ENCODE measurements around the gene FAM9B.
"Not testable (repeated sequence)": the region's sequence is repeated elsewhere in the genome, so short reads cannot be mapped to it uniquely, and the experiment has no call there.

The FAM9B gene

DNA sequence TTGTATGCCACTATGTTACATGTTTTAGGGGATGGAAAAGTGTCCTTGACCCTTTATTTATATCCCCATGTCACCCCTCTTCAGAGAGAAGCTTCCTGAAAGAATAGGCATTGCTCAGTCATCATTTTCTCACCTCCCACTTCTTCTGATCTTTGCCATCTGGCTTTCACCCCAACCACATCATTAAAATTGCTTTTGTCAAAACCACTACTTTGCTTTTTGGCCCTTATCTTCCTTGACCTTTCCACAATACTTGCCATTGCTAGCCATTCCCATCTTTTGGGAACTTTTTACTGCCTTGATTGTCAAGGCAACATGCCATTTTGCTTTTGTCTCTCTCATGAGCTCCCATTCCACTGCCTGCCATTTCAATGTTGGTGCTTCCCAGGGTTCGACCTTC, 14.9 kb upstream of the FAM9B start:
- no peak overlapping the region for H3K9ac ChIP-seq (ENCODE audit: low read length in 2 of 2)
- H3K27ac ChIP-seq (ENCODE audit: low read length), result no peak overlapping the region
- no peaks in the 10 kb centered on the region for H3K36me3 ChIP-seq (ENCODE audit: control insufficient read depth in 2 of 2, insufficient read depth in 2 of 2, low read length in 2 of 2)
- no peak overlapping the region for H3K4me3 ChIP-seq (ENCODE audit: low read length in 2 of 2)
- no peaks in the 10 kb centered on the region for H3K9me3 ChIP-seq (ENCODE audit: control insufficient read depth in 2 of 2, low read length in 2 of 2)
- no peaks in the 10 kb centered on the region for H3K4me1 ChIP-seq (ENCODE audit: control insufficient read depth, insufficient read depth, low read length)
- H3K27me3 ChIP-seq (ENCODE audit: control insufficient read depth in 1 of 2, insufficient read depth in 2 of 2, low read length in 2 of 2), result no peaks in the 10 kb centered on the region

DNA sequence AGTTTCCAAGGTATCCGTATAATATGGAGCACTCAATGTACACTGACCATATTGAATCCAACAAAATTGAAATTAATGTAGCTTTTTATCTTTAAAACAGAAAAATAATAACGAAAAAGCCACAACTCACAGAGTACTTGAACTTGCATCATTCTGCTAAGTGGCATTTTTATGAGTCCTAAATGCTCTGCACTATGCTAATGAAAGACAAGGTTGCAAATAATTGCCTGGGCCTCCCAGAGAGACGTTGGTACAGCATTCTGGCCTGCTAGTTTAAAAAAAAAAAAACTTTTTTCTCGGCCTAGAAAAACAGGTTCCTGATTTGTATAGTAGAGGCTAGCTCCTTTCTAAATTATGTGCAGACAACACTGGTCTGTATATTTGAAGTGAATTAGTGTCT, 4.3 kb upstream of the FAM9B start:
- no peak overlapping the region for H3K9ac ChIP-seq (ENCODE audit: low read length in 2 of 2)
- H3K4me1 ChIP-seq (ENCODE audit: control insufficient read depth, insufficient read depth, low read length), result no peaks in the 10 kb centered on the region
- no peak overlapping the region for H3K27ac ChIP-seq (ENCODE audit: low read length)
- no peaks in the 10 kb centered on the region for H3K36me3 ChIP-seq (ENCODE audit: control insufficient read depth in 2 of 2, insufficient read depth in 2 of 2, low read length in 2 of 2)
- H3K4me3 ChIP-seq (ENCODE audit: low read length in 2 of 2), result no peak overlapping the region
- no peaks in the 10 kb centered on the region for H3K27me3 ChIP-seq (ENCODE audit: control insufficient read depth in 1 of 2, insufficient read depth in 2 of 2, low read length in 2 of 2)
- peaks cover 0 to 2% of the 10 kb centered on the region in 2 donors for H3K9me3 ChIP-seq (ENCODE audit: control insufficient read depth in 2 of 2, low read length in 2 of 2)

DNA sequence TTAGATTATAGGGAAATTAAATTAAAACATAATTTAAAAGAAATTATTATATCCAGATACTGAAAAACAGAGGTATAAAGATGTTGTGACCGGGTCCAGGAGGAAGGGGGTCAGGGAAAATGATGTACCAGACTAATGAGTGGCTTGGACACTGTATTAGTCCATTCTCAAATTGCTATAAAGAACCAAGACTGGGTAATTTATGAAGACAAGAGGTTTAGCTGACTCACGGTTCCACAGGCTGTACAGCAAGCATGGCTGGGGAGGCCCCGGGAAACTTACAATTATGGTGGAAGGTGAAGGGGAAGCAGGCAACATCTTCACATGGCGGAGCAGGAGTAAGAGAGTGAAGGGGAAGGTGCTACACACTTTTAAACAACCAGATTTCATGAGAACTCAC, 3.4 kb upstream of the FAM9B start:
- H3K4me3 ChIP-seq (ENCODE audit: low read length in 2 of 2), result no peak overlapping the region
- no peaks in the 10 kb centered on the region for H3K36me3 ChIP-seq (ENCODE audit: control insufficient read depth in 2 of 2, insufficient read depth in 2 of 2, low read length in 2 of 2)
- no peaks in the 10 kb centered on the region for H3K4me1 ChIP-seq (ENCODE audit: control insufficient read depth, insufficient read depth, low read length)

DNA sequence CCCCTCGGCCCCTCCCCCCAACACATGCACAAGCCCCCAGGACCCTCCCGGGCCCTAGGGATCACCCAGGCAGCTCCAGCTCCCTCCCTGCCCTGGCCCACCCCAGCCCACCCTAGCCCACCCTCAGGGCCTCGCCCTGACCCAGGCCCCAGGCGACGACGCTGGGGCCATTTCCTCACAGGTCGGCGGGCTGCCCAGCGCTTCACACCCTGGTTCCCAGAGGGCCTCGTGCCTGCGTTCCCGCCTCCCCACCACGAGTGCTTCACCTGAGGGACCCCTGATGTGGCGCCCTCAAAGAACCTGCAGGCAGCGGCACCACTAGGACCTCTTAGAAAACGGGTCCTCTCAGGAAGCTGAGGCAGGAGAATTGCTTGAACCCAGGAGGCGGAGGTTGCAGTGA, 341 bp downstream of the FAM9B start:
- no peaks in the 10 kb centered on the region for H3K4me1 ChIP-seq (ENCODE audit: control insufficient read depth, insufficient read depth, low read length)
- H3K36me3 ChIP-seq (ENCODE audit: control insufficient read depth in 2 of 2, insufficient read depth in 2 of 2, low read length in 2 of 2), result no peaks in the 10 kb centered on the region
- no peak overlapping the region for H3K4me3 ChIP-seq (ENCODE audit: low read length in 2 of 2)
- no peaks in the 10 kb centered on the region for H3K27me3 ChIP-seq (ENCODE audit: control insufficient read depth in 1 of 2, insufficient read depth in 2 of 2, low read length in 2 of 2)
- H3K9me3 ChIP-seq (ENCODE audit: control insufficient read depth in 2 of 2, low read length in 2 of 2), result no peaks in the 10 kb centered on the region
- H3K27ac ChIP-seq (ENCODE audit: low read length), result no peak overlapping the region
- no peak overlapping the region for H3K9ac ChIP-seq (ENCODE audit: low read length in 2 of 2)

More for the DNA sequence above, 3.4 kb upstream of the FAM9B start:
- no peaks in the 10 kb centered on the region for H3K27me3 ChIP-seq (ENCODE audit: control insufficient read depth in 1 of 2, insufficient read depth in 2 of 2, low read length in 2 of 2)
- peaks cover 0 to 2% of the 10 kb centered on the region in 2 donors for H3K9me3 ChIP-seq (ENCODE audit: control insufficient read depth in 2 of 2, low read length in 2 of 2)
- H3K9ac ChIP-seq (ENCODE audit: low read length in 2 of 2), result no peak overlapping the region
- H3K27ac ChIP-seq (ENCODE audit: low read length), result no peak overlapping the region

DNA sequence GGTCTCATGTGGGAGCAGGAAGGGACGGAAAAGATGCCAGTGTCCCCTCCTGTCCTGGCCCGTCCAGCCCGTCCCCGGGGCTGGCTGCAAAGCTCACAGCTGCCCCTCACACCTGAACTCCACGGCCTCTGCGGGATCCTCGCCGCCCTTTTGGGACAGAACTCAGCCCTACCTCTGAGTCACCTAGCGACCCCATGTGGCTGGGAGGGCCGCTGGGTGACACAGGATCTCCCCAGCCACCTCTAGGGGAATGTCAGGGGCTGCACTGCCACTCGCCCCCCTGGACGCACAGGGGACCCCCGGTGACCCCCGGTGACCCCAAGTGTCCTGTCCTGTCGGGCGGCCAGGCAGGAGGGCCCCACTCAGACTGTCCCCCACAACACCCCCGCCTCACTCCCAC, 748 bp downstream of the FAM9B start:
- Histone ChIP-seq H3K27me3 (ENCODE audit: control insufficient read depth in 1 of 2, insufficient read depth in 2 of 2, low read length in 2 of 2) (no peaks in the 10 kb centered on the region), H3K9me3 (ENCODE audit: control insufficient read depth in 2 of 2, low read length in 2 of 2) (no peaks in the 10 kb centered on the region), H3K36me3 (ENCODE audit: control insufficient read depth in 2 of 2, insufficient read depth in 2 of 2, low read length in 2 of 2) (no peaks in the 10 kb centered on the region), H3K4me3 (ENCODE audit: low read length in 2 of 2) (no peak overlapping the region), H3K9ac (ENCODE audit: low read length in 2 of 2) (no peak overlapping the region), H3K27ac (ENCODE audit: low read length) (no peak overlapping the region), H3K4me1 (ENCODE audit: control insufficient read depth, insufficient read depth, low read length) (no peaks in the 10 kb centered on the region)

DNA sequence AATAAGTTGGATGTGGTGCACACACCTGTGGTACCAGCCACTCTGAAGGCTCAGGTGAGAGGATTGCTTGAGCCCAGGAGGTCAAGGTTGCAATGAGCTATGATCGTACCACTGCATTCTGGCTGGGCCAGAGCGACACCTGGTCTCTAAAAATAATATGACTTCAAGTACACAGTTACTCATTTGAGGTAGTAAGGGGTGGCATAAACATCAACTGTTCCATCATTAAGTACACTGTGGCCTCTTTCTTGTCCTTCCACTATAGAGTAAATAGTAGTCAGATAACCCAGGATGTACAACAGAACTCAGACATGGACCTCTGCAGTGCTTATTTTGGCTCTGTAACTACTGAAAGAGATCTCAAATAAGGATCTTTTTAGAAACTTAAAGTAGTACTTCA, 10.6 kb downstream of the FAM9B start:
- Histone ChIP-seq H3K36me3 (ENCODE audit: control insufficient read depth in 2 of 2, insufficient read depth in 2 of 2, low read length in 2 of 2) (no peaks in the 10 kb centered on the region), H3K4me3 (ENCODE audit: low read length in 2 of 2) (no peak overlapping the region), H3K27ac (ENCODE audit: low read length) (no peak overlapping the region), H3K4me1 (ENCODE audit: control insufficient read depth, insufficient read depth, low read length) (no peaks in the 10 kb centered on the region), H3K9me3 (ENCODE audit: control insufficient read depth in 2 of 2, low read length in 2 of 2) (no peaks in the 10 kb centered on the region), H3K27me3 (ENCODE audit: control insufficient read depth in 1 of 2, insufficient read depth in 2 of 2, low read length in 2 of 2) (no peaks in the 10 kb centered on the region), H3K9ac (ENCODE audit: low read length in 2 of 2) (no peak overlapping the region)

DNA sequence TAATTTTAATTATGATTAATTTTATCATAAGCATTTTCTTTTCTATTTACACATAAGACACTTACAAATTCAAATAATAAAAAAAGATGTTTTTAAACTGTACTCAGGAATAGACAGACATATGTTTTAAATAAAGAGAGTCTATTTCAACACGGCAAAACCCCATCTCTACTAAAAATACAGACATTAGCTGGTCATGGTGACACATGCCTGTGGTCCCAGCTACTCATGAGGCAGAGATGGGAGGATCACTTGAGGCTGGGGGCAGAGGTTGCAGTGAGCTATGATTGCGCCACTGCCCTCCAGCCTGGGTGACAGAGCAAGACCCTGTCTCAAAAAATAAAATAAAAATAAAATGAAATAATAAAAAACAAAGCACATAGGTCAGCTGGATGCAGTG, 14.8 kb downstream of the FAM9B start:
- Histone ChIP-seq H3K27me3 (ENCODE audit: control insufficient read depth in 1 of 2, insufficient read depth in 2 of 2, low read length in 2 of 2) (no peaks in the 10 kb centered on the region), H3K4me1 (ENCODE audit: control insufficient read depth, insufficient read depth, low read length) (no peaks in the 10 kb centered on the region), H3K36me3 (ENCODE audit: control insufficient read depth in 2 of 2, insufficient read depth in 2 of 2, low read length in 2 of 2) (no peaks in the 10 kb centered on the region), H3K4me3 (ENCODE audit: low read length in 2 of 2) (no peak overlapping the region), H3K9me3 (ENCODE audit: control insufficient read depth in 2 of 2, low read length in 2 of 2) (no peaks in the 10 kb centered on the region), H3K27ac (ENCODE audit: low read length) (no peak overlapping the region), H3K9ac (ENCODE audit: low read length in 2 of 2) (no peak overlapping the region)

DNA sequence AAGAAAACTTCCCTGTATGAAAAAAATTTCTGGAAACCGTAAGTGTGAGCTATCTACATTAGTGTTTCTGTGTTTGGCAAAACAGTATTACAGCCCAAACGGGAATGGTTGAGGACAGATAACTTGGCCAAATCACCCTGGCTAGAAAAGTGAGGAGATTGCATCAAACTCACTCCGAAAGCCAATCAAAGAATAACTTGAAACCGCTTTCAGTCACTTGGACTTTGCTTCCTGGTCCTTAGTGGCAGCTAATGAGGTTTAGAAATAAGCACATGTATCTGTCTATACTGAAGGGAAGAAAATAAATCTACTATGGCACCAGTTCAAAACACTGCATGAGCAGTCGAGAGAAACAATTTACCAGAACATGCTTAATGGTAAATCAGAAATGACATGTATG, 15.6 kb downstream of the FAM9B start:
- H3K4me3 ChIP-seq (ENCODE audit: low read length in 2 of 2); H3K9ac ChIP-seq (ENCODE audit: low read length in 2 of 2); H3K27ac ChIP-seq (ENCODE audit: low read length); H3K9me3 ChIP-seq (ENCODE audit: control insufficient read depth in 2 of 2, low read length in 2 of 2); H3K4me1 ChIP-seq (ENCODE audit: control insufficient read depth, insufficient read depth, low read length); H3K27me3 ChIP-seq (ENCODE audit: control insufficient read depth in 1 of 2, insufficient read depth in 2 of 2, low read length in 2 of 2); H3K36me3 ChIP-seq (ENCODE audit: control insufficient read depth in 2 of 2, insufficient read depth in 2 of 2, low read length in 2 of 2): not testable (repeated sequence)

DNA sequence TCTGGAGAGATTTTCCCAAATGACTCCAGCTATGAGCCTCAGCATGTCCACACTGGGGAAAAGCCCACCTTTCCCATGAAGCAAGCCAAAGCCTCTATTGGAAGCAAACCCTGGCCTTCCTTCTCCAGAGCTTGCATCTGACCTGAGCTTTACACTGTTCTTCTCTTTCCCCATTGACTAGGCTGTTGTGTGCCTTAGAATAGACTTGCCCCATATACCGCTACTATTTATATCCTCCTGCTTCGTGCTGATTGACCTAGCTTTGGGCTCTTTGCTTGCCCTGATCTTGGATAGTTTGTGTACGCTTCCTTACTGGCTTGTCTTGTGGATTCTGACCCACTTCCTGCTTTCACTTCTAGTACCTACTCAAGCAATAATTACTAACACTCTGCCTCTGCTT, 30.9 kb downstream of the FAM9B start:
- Histone ChIP-seq H3K27ac (ENCODE audit: low read length) (no peak overlapping the region), H3K4me3 (ENCODE audit: low read length in 2 of 2) (no peak overlapping the region), H3K36me3 (ENCODE audit: control insufficient read depth in 2 of 2, insufficient read depth in 2 of 2, low read length in 2 of 2) (no peaks in the 10 kb centered on the region), H3K4me1 (ENCODE audit: control insufficient read depth, insufficient read depth, low read length) (no peaks in the 10 kb centered on the region), H3K9ac (ENCODE audit: low read length in 2 of 2) (no peak overlapping the region), H3K27me3 (ENCODE audit: control insufficient read depth in 1 of 2, insufficient read depth in 2 of 2, low read length in 2 of 2) (no peaks in the 10 kb centered on the region), H3K9me3 (ENCODE audit: control insufficient read depth in 2 of 2, low read length in 2 of 2) (no peaks in the 10 kb centered on the region)

DNA sequence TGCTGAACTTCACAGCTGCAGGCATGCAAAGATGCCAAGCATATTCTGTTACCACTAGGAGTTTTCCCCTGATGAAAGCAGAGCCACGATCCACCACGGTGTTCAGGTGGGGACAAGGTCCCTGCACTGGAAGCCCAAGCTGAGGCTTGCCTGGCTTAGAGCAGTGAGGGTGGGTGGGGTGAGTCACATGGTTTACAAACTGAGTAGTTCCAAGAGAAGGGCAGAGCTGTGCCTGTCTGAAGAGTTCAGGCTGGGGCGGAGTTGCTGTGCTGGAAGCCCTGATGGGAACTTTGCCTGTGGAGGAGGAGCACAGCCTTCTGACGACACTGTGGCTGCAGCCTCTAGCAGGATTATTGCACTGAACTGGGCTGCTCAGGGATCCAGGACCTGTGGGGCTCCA, 45.5 kb downstream of the FAM9B start:
- no peak overlapping the region for H3K27ac ChIP-seq (ENCODE audit: low read length)
- H3K9me3 ChIP-seq (ENCODE audit: control insufficient read depth in 2 of 2, low read length in 2 of 2), result no peaks in the 10 kb centered on the region
- no peaks in the 10 kb centered on the region for H3K4me1 ChIP-seq (ENCODE audit: control insufficient read depth, insufficient read depth, low read length)
- no peaks in the 10 kb centered on the region for H3K27me3 ChIP-seq (ENCODE audit: control insufficient read depth in 1 of 2, insufficient read depth in 2 of 2, low read length in 2 of 2)
- H3K4me3 ChIP-seq (ENCODE audit: low read length in 2 of 2), result no peak overlapping the region
- H3K36me3 ChIP-seq (ENCODE audit: control insufficient read depth in 2 of 2, insufficient read depth in 2 of 2, low read length in 2 of 2), result no peaks in the 10 kb centered on the region
- H3K9ac ChIP-seq (ENCODE audit: low read length in 2 of 2), result no peak overlapping the region

DNA sequence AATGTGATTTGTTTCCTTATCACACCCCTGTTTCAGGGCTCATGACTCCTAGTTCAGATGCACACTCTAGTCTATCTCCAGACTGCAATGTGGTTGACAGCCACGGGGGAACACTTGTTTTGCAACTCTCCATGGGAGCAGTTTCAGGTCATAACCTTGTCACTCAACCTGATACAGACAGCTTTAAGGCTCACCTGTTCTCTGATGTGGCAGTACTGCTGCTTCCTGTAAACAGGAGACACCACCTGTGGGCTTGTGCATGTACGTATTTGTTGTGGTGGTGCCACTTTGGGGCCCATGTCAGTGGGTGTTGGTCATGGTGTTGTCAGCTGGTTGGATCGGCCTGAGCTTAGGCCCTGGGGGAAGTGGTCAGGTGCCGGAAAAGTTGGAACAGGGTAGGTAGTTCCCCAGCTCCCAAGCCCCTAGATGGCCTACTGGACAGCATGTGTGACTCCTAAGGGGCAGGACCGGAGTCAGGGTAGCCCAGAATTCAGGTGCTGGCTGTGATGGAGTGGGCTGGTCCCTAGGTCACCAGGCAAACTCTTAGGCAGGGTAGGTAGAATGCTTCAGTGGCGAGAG, 46.2 kb downstream of the FAM9B start:
- Histone ChIP-seq H3K4me3 (ENCODE audit: low read length in 2 of 2) (no peak overlapping the region), H3K9me3 (ENCODE audit: control insufficient read depth in 2 of 2, low read length in 2 of 2) (no peaks in the 10 kb centered on the region), H3K9ac (ENCODE audit: low read length in 2 of 2) (no peak overlapping the region), H3K27ac (ENCODE audit: low read length) (no peak overlapping the region), H3K27me3 (ENCODE audit: control insufficient read depth in 1 of 2, insufficient read depth in 2 of 2, low read length in 2 of 2) (no peaks in the 10 kb centered on the region), H3K36me3 (ENCODE audit: control insufficient read depth in 2 of 2, insufficient read depth in 2 of 2, low read length in 2 of 2) (no peaks in the 10 kb centered on the region), H3K4me1 (ENCODE audit: control insufficient read depth, insufficient read depth, low read length) (no peaks in the 10 kb centered on the region)

All from stomach smooth muscle (tissue), 2 donors.